NCI-H1694 treated with DMSO at 0.1 percent for 48 hours (cell line): ENCODE measurements around the gene A2ML1.
"Not testable (repeated sequence)": the region's sequence is repeated elsewhere in the genome, so short reads cannot be mapped to it uniquely, and the experiment has no call there.

ENCODE experiments used
- DNase-seq: peaks from one replicate; lab custom pipeline; 2025; lab: John Stamatoyannopoulos, UW

The A2ML1 gene

DNA sequence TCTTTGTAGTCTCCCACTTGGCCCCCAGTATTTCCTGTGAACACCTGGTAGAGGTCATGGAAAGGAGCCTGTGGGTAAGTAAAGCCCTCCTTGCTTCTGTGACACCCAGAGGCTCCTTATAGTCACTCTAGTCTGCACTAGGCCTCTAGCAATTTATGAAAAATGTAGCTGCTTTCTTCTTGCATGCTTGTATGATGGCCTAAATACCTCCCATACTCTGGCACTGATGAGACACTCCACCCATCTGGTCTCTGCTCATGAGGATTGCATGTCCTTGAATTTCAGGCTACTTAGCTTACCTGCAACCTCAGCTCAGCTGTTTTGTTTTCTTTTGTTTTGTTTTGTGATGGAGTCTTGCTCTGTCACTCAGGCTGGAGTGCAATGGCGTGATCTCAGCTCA, 4.6 kb upstream of the A2ML1 start:
- DNase-seq: no peak

DNA sequence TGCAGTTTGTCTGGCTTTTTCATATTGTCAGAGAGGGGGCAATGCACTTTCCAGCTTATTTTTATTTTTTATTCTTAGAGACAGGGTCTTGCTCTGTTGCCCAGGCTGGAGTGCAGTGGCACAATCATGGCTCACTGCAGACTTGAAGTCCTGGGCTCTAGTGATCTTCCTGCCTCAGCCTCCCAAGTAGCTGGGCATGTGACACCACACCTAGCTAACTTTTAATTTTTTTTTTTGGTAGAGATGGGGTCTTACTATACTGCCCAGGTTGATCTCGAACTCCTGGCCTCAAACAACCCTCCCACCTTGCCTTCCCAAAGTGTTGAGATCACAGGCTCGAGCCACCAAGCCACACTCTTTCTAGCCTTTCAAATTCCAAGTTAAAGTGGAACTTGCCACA, 3.9 kb upstream of the A2ML1 start:
- no peak for DNase-seq

DNA sequence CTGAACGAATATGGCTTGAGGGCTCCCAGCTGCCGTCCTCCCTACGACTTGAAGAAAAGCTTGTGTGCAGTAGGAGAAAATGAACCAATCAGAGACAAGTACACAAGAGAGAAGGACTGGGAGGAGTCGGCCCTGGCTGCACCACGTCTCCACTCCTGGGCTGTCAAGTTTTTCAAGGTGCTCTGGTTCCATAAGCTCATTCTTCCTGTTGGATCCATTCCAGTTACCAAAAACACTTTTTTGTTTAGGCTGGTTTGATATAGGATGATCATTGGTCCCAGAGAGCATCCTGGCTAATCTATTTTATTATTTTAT, 2.8 kb upstream of the A2ML1 start:
- DNase-seq: no peak

DNA sequence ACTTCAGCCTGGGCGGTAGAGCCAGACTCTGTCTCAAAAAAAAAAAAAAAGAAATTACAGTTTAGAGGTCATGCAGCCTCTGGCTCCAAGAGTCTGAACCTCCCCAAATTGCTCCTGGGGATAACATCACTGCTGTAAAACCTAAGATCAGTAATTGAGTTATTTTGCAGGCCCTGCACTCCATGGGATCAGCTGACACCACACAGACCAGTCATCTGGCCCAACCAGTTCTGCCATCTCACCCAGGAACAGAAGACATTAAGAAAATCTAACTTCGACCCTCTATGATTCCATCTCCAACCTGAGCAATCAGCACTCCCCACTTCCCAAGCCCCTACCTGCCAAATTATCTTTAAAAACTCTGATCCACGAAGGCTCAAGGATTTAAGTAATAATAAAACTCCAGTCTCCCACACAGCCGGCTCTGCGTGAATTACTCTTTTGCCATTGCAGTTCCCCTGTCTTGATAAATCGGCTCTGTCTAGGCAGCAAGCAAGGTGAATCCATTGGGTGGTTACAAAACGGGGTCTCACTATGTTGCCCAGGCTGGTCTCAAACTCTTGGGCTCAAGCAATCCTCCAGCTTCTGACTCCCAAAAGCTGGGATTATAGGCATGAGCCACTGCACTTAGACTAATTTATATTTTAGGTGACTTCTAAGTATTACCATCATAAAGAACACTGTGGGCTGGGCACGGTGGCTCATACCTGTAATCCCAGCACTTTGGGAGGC, 1.6 kb upstream of the A2ML1 start:
- DNase-seq: not testable (repeated sequence)

DNA sequence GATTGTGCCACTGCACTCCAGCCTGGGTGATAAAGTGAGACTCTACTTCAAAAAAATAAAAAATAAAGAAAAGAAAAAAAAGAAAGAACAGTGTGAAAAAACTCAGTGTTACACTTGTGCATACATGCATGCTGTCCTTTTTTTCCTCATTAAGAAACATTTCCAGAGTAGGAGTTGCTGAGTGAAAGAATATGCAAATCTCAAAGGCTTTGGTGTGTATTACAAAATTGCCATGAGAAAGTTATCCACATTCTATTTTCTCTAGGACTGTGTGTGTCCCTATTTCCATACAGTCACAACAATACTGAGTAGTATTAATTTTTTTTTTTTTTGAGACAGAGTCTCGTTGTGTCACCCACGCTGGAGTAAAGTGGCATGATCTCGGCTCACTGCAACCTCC, 830 bp upstream of the A2ML1 start:
- no peak for DNase-seq

DNA sequence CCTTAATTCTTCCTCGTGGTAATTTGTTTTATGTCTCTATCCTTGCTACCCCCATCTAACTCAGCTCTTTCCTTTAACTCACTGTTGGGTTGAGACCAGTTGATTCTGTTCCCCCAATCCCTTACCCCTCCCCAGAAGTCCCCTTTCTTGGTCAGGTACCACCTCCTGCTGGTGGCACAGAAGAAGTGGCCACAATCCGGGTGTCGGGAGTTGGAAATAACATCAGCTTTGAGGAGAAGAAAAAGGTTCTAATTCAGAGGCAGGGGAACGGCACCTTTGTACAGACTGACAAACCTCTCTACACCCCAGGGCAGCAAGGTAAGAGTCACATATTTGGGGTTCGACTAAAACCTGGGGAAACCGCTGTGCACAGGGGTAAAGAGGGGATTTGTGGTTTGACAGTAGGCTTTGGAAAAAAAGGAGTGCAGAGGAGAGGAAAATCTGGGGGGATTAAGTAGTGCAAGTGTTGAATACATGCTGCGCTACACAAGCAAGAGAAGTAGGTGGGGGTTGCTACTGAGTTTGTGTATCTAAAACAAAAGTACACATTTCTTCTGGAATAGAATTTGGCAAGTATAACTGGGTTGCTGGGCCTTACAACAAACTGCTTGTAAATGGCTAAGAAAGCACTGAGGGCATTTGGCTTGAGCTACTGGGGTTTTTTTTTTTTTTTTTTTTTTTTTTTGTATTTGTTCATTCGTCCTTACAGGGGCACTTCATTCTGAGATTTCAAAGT, 1.3 kb downstream of the A2ML1 start:
- DNase-seq: no peak

DNA sequence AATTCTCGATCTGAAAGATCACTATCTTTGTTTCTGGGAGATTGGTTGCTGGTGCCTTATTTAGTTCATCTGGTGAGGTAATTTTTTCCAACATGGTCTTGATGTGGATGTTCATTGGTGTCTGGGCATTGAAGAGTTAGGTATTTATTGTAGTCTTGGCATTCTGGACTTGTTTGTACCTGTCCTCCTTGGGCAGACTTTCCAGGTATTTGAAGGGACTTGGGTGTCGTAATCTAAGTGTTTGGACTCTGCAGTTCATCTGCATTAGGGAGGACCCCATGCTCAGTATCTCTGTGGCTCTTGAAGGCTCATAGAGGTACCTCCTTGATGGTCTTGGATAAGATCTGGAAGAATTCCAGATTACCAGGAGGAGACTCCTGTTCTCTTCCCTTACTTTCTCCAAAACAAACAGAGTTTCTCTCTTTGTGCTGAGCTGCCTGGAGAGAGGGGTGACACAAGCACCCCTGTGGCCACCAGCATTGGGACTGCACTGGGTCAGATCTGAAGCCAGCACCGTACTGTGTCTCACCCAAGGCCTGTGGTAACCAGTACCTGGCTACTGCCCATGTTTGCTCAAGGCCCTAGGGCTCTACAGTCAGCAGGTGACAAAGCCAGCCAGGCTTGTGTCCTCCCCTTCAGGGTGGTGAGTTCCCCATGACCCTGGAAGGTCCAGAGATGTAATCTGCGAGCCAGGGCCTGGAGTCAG, 5.3 kb downstream of the A2ML1 start:
- no peak for DNase-seq

DNA sequence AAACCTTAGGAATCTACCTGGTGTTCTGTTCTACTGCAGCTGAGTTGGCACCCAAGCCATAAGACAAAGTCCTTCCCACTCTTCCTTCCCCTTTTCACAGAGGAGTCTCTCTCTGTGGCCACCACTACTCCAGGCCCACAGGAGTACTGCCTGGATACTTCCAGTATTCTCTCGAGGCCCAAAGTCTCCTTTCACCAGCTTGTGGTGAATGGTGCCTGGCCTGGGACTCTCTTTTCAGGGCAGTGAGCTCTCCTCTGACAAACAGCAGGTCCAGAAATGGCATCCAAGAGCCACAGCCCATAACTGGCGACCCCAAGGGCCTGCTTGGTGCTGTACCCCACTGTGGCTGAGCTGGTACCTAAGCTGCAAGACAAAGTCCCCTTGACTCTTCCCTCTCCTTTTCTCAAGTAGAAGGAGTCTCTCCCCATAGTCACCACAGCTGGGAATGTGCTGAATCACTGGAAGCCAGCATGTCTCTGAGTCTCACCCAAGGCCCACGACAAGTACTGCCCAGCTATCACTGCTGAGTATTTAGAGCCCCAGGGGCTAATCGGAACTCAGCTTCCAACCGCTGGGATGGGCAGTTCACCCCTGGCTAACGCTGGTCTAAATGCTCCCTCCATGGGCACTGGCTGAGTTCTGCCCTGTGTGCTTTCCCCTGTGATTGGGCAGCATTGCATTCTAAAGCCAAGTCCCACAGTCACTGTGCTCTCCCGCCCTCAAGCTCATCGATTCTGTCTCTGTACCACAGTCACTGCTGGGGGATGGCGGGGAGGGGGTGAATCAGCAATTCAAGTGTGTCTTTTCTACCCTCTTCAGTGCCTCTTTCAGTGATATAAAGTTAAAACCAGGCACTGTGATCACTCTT, 6.1 kb downstream of the A2ML1 start:
- no peak for DNase-seq

DNA sequence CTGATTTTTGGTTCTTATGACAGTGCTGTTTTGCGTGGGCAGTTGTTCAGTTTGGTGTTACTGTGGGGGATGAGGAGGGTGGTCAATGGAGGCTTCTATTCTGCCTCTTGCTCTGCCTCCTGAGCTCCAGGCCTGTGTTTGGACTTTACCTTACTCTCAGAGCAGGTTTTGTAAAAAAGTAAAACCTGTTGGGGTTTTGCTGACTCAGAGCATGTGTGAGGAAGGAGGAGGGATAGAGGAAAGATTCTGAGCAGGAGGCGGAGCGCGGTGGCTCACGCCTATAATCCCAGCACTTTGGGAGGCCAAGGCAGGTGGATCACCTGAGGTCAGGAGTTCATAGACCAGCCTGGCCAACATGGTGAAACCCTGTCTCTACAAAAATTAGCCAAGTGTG, 6.7 kb downstream of the A2ML1 start:
- DNase-seq: no peak

DNA sequence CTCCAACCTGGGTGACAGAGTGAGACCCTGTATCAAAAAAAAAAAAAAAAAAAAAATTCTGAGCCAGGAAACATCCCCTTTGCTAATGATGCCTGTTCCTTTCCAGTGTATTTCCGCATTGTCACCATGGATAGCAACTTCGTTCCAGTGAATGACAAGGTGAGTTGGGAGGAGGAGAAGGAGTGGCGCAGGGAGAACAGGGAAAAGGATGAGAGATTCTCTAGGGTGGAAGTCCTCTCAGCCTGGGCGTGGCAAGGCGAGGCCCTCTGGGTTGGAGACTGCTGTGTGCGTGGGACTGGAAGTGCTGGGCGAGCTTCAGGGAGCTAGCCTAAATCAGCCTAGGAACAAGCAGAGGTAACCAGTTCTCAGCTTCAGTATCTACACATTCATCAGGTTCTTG, 7.2 kb downstream of the A2ML1 start:
- DNase-seq: no peak

DNA sequence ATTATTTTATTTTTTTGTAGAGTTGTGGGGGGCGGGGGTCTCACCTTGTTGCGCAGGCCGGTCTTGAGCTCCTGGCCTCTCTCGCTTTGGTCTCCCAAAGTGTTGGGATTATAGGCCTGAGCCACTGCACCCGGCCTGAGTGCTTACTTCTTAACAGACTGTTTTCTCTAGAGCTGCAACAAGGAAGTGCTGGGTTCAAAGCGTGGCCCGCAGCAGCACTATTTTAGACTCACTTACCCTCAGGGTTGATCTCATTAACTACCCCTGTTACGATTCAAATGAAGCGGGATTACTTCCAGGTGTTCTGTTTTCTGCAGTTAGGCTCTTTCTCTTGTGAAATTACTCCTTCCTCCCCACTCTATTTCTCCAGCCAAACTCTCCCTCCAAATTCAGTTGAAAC, 8.7 kb downstream of the A2ML1 start:
- DNase-seq: no peak

DNA sequence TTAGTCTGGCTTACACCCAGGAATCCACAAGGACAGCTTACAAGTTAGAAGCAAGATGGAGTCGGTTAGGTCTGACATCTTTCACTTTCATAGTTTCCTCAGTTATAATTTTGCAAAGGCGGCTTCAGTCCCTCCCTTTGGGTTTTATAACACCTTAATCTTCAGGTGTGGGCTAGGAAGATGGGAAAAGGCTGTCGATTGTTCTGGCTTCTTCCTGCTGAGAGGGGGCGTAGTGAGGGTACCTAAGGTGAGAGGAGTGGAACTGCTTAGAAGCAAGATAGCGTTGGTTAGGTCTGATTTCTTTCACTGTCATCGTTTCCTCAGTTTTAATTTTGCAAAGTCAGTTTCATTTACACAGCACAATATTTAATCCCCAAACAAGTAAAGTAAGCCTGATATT, 10.1 kb downstream of the A2ML1 start:
- DNase-seq: no peak

DNA sequence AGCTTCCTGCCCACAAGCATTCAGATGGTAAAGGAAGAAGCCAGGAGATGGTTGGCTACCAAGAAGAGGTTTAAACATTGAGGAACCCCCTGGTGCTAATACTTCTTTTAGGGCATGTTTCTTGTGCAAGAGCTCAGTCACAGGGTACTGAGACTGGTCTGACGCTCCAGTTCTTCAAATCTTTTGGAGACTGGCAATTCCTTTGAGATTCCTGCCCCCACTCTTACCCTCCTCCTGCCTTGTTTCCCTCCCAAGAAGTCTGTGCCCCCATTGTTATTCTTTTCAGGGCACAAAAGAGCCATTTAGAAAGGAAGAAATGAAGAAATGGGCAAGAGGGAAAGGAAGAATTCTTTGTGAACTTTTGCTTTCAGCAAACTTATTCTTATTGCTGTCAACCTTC, 11.8 kb downstream of the A2ML1 start:
- DNase-seq: no peak

DNA sequence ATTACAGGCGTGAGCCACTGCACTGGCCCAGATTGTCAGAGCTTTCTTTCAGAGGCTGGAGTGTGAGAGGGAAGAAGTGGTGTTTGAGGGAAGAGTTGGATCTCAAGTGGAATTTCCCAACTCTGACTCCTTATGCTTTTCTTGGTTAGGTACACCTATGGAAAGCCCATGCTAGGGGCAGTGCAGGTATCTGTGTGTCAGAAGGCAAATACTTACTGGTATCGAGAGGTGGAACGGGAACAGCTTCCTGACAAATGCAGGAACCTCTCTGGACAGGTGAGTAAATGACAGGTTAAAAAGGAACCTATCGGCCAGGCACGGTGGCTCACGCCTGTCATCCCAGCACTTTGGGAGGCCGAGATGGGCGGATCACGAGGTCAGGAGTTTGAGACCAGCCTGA, 14.9 kb downstream of the A2ML1 start:
- no peak for DNase-seq

DNA sequence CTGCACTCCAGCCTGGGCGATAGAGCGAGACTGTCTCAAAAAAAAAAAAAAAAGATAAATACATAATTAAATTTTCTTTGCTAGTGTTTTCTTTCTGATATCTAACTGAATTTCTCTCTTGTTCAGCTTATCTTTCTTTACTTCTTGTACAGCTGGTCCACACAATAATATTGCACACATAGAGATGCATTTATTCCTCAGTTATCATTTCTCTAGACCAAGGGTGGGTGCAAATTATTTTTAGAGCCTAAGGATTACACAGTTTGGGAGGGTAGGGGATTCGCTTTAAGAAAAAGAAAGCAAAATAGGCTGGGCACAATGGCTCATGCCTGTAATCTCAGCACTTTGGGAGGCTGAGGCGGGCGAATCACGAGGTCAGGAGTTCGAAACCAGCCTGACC, 17.9 kb downstream of the A2ML1 start:
- no peak for DNase-seq

DNA sequence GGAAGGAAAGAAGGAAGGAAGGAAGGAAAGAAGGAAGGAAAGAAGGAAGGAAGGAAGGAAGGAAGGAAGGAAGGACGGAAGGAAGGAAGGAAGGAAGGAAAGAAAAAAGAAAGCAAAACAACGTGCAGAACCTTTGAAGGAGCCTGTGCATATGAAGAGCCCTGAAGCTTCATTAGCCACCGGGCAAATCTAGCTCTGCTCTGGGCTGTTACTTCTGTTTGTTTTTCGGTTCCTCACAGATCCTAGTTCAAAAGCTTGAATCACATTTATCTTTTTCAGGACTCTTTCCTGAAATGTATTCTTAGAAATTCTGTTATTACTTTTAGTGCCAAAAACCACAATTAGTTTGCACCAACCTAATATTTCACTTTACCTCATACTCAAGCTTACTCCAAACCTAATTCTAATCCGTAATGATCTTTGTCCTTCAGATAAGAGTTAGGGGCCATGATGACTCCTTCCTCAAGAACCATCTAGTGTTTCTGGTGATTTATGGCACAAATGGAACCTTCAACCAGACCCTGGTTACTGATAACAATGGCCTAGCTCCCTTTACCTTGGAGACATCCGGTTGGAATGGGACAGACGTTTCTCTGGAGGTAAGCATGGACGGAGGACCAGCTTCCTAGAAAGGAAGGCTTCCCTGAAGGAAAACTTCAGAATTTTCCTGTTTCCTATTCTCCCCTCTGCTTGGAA, 18.7 kb downstream of the A2ML1 start:
- DNase-seq: no peak

DNA sequence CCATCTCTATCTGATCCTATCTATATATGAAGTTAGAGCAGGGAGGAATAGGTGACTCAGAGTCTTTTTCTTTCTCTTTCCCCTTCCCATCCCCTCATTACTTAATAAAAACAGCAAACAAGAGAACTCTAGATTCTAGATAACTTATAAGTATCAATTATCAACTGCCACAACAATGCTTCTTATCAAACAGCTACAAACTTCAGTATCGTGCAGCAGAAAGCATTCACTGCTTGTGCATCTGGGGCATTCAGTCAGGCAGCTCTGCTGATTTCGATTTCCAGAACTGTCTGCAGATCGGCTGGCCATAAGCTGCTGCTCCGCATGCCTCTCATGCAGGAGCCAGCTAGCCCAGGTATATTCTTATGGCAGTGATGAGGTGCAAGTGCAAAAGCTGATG, 19.4 kb downstream of the A2ML1 start:
- no peak for DNase-seq

DNA sequence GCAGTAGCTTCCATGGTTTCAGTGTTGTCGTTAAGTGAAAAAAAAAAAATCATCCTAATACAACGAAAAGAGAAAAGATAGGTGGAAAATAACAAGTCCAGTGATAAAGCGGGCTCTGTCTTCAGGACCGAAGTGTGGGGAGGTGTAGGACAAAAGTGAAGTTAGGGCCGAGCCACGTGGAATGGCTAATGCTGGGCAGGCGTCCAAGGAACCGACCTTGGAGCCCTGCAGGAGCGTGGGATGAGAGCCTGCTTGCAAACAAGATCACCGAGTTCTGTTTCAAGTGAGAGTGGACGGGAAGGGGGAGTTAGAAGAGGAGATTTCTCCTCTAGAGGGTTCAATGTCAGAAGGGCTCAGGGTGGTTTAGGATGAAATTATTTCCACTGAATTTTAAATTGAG, 22.2 kb downstream of the A2ML1 start:
- DNase-seq: no peak

DNA sequence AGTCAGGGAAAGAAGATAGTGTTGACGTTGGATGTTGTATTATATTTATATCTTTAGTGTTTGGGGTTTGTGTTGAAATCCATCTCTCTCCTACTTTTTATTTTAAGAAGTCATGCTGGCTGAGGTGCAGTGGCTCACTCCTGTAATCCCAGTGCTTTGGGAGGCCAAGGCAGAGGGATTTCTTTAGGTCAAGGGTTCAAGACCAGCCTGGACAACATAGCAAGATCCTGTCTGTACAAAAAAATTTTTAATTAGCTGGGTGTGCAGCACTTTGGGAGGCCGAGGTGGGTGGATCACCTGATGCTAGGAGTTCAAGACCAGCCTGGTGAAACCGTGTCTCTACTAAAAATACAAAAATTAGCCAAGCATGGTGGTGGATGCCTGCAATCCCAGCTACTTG, 23.9 kb downstream of the A2ML1 start:
- DNase-seq: no peak

DNA sequence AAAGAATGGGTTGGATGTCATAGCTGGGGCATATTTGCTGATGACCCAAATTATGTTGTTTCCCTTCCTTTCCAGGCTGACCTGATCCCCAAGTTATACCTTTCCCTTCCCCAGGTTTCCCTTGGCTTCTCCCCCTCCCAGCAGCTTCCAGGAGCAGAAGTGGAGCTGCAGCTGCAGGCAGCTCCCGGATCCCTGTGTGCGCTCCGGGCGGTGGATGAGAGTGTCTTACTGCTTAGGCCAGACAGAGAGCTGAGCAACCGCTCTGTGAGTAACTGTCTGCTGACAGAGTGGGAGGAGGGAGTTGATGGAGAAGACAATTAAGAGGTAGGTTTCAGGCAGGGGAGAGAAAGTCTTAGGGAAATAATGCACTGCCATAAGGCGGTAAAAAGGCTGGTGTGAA, 25.0 kb downstream of the A2ML1 start:
- DNase-seq: no peak

DNA sequence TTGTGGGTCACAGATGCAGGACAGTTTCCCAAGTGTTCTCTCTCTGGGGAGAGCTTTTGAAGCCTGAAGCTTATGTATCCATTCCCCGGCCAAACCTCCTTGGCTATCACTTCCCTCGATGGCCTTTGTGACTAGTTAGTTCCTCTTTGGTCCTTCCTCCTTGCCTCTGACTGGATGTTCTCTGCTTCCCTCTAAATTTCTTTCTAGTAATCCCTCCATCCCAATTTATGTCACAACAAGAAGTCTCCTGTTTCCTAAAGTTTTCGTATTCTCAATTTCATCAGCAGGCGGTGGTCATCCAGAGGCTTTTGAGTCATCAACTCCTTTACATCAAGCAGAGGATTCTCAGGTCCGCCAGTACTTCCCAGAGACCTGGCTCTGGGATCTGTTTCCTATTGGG, 27.5 kb downstream of the A2ML1 start:
- DNase-seq: no peak

DNA sequence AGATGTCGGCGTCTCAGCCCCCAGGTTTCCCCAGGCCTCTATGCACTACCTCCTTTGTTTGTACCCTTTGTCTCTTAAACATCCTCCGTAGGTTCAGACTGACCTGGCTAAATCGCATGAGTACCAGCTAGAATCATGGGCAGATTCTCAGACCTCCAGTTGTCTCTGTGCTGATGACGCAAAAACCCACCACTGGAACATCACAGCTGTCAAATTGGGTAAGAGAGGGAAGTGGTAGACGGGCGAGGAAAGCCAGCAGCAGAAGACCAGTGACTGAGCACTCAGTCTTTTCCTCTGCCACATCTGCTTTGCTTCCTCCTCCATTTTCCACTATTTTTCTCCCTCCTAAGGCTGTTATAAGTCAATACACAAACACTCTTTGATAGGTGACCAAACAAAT, 29.7 kb downstream of the A2ML1 start:
- DNase-seq: no peak
